Measurements from ENCODE around the gene MUTYH.

GRCh38 chr1:45380125-45380524 is 39.9 kb upstream of the MUTYH start:
- no peak for TF ChIP-seq POLR2AphosphoS5 (IDR thresholded peaks at IDR 0.05; ENCODE audit: low read depth, low read length)
- TF ChIP-seq CTCF (IDR thresholded peaks at IDR 0.05) = no peak
